Measurements from ENCODE around the gene NAV2. TPM values are rescaled to one million over a fixed set of nuclear protein-coding genes. Genes with fewer than 3 reads are reported as not detected.

NAV2 gene
- total RNA-seq, 4 donors from 2014 or later = 19.2 to 34.7 (median 25.8) TPM

GRCh38 chr11:20118209-20118608, 405.6 kb downstream of the NAV2 start:
- Histone ChIP-seq H3K27me3 (no peaks in the 10 kb centered on the region), H3K27ac (no peak overlapping the region), H3K4me1 (no peaks in the 10 kb centered on the region), H3K9me3 (no peaks in the 10 kb centered on the region), H3K4me3 (no peak overlapping the region), H3K36me3 (peaks cover 0 to 70% (median 3%) of the 10 kb centered on the region in 3 donors)
- DNase-seq (ENCODE audit: low spot score in 2 of 2) = no peak
- WGBS, 2 donors = 92 to 93% methylated on average over 15 of the region's 15 CpGs
- TF ChIP-seq CTCF (IDR thresholded peaks at IDR 0.05) = no peak
- TF ChIP-seq POLR2A (IDR thresholded peaks at IDR 0.05) = no peak
- no peak for TF ChIP-seq EP300 (IDR thresholded peaks at IDR 0.05)

GRCh38 chr11:20119315-20119714, 406.7 kb downstream of the NAV2 start:
- no peak for TF ChIP-seq POLR2A (IDR thresholded peaks at IDR 0.05)
- TF ChIP-seq CTCF (IDR thresholded peaks at IDR 0.05) = no peak
- H3K4me3 ChIP-seq = no peak overlapping the region
- H3K27ac ChIP-seq = no peak overlapping the region
- H3K9me3 ChIP-seq = no peaks in the 10 kb centered on the region
- no peaks in the 10 kb centered on the region for H3K4me1 ChIP-seq
- peaks cover 0 to 59% (median 3%) of the 10 kb centered on the region in 3 donors for H3K36me3 ChIP-seq
- DNase-seq (ENCODE audit: low spot score in 2 of 2) = no peak
- WGBS, 2 donors = 84 to 88% methylated on average over 12 of the region's 12 CpGs
- no peaks in the 10 kb centered on the region for H3K27me3 ChIP-seq

- Histone ChIP-seq H3K36me3 (peaks cover 0 to 49% (median 3%) of the 10 kb centered on the region in 3 donors), H3K27ac (no peak overlapping the region), H3K4me1 (no peaks in the 10 kb centered on the region), H3K9me3 (no peaks in the 10 kb centered on the region), H3K27me3 (no peaks in the 10 kb centered on the region), H3K4me3 (no peak overlapping the region)
- TF ChIP-seq EP300 (IDR thresholded peaks at IDR 0.05) (no peak), CTCF (IDR thresholded peaks at IDR 0.05) (no peak)
- 94 to 95% methylated on average over 7 of the region's 7 CpGs for WGBS, 2 donors
- no peak for DNase-seq (ENCODE audit: low spot score in 2 of 2)
Measured at GRCh38 chr11:20120134-20120925, 407.7 kb downstream of the NAV2 start.

- no peaks in the 10 kb centered on the region for H3K9me3 ChIP-seq
- H3K36me3 ChIP-seq = peaks cover 0 to 31% (median 3%) of the 10 kb centered on the region in 3 donors
- no peak for TF ChIP-seq EP300 (IDR thresholded peaks at IDR 0.05)
- no peak for TF ChIP-seq CTCF (IDR thresholded peaks at IDR 0.05)
- no peak for TF ChIP-seq POLR2A (IDR thresholded peaks at IDR 0.05)
- no peak for DNase-seq (ENCODE audit: low spot score in 2 of 2)
- no peaks in the 10 kb centered on the region for H3K4me1 ChIP-seq
- H3K27ac ChIP-seq = no peak overlapping the region
- no peaks in the 10 kb centered on the region for H3K27me3 ChIP-seq
- H3K4me3 ChIP-seq = no peak overlapping the region
- WGBS, 2 donors = 70 to 73% methylated on average over 3 of the region's 3 CpGs
Measured at GRCh38 chr11:20122131-20122530, 409.5 kb downstream of the NAV2 start.

- WGBS, 2 donors = 73 to 79% methylated on average over 6 of the region's 6 CpGs
- Histone ChIP-seq H3K9me3 (no peaks in the 10 kb centered on the region), H3K27me3 (no peaks in the 10 kb centered on the region), H3K4me3 (no peak overlapping the region), H3K36me3 (no peaks in the 10 kb centered on the region), H3K4me1 (no peaks in the 10 kb centered on the region), H3K27ac (no peak overlapping the region)
- no peak for TF ChIP-seq CTCF (IDR thresholded peaks at IDR 0.05)
- no peak for TF ChIP-seq EP300 (IDR thresholded peaks at IDR 0.05)
- TF ChIP-seq POLR2A (IDR thresholded peaks at IDR 0.05) = no peak
- DNase-seq (ENCODE audit: low spot score in 2 of 2) = no peak
Measured at GRCh38 chr11:20125927-20126326, 413.3 kb downstream of the NAV2 start.
